Smooth muscle cell of the umbilical artery (primary cell): Measurements from ENCODE around the gene PROM1. TPM values are rescaled to one million over a fixed set of nuclear protein-coding genes. Genes with fewer than 3 reads are reported as not detected.

ENCODE experiments used
- total RNA-seq: library from RNA; depleted of rRNA; stranded (reverse); fragments of >200 nt; gene quantifications from 2 replicates; pipeline ENCODE4 v1.2.3, GENCODE V29; 2014

The PROM1 gene
- not detected in 2 replicates for total RNA-seq

GRCh38 chr4:16083241-16084191 lies at the start of gene PROM1:
Gene PROM1 (minus strand): TSS chr4:16084023. CDS start chr4:16075906, 8,117 bp downstream.

GRCh38 chr4:15963001-15963451 lies 120.8 kb downstream of the PROM1 start, which contains the start of gene FGFBP2:
Gene FGFBP2 (minus strand): TSS chr4:15963175. CDS start chr4:15963129, 46 bp downstream.

GRCh38 chr4:15938640-15939039 lies 145.2 kb downstream of the PROM1 start, which contains the start of gene FGFBP1:
Gene FGFBP1 (minus strand): TSS chr4:15938740. CDS start chr4:15936632, 2,108 bp downstream.

Other genes with a start within 250 kb of the PROM1 start
- gene FGFBP1, start 145.3 kb downstream of the PROM1 start, total RNA-seq = not detected in 2 replicates
- gene FGFBP2, start 120.8 kb downstream of the PROM1 start, total RNA-seq = not detected in 2 replicates
- gene TAPT1, start 142.4 kb upstream of the PROM1 start, total RNA-seq = 15.7 and 17.1 TPM in 2 replicates